Peyer's patch (tissue), 4 donors: ENCODE data around the gene INAFM2.

Source experiments
- CTCF ChIP-seq, 6 experiments: fragments of 450-650 bp in 4 of 6; fragments of 200-600 bp in 2 of 6; sonication (generic) in 1 of 6; IDR thresholded peaks; one replicate each; pipeline ENCODE4 v1.5.1; 2017 to 2019; ENCODE audit warnings: antibody characterized with exemption in 6 of 6, mild to moderate bottlenecking in 3 of 6, moderate library complexity in 1 of 6
- POLR2A ChIP-seq, 2 donors: fragments of 450-650 bp; IDR thresholded peaks; one replicate each; pipeline ENCODE4 v1.5.1; 2017; ENCODE audit warnings: antibody characterized with exemption in 2 of 2, mild to moderate bottlenecking in 2 of 2, moderate library complexity in 2 of 2

DNA sequence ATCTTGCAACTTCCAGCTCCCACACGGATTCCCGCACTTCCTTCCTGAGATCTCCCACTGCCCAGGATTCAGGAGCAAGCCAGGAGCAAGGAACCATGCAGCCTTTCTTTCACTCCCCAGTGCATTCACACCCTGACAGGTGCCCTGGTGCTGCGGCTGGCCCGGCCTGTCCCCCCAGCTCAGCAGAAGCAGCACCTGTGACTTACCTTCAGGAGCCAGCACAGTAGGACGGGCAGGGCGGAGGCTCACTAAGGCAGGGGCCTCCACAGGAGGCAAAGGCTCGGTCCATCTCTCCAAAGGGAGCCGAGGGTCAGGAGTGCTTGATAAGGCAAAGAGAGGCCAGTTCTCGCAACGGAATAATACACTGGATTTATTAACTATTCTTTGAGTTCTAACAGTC lies 45.5 kb upstream of the INAFM2 start:
- TF ChIP-seq CTCF (IDR thresholded peaks at IDR 0.05) = no peak
- TF ChIP-seq POLR2A (IDR thresholded peaks at IDR 0.05) = no peak
